GM12878 (cell line): ENCODE measurements around the gene TMEM231. TPM values are rescaled to one million over a fixed set of nuclear protein-coding genes. Genes with fewer than 3 reads are reported as not detected.

ENCODE experiments used
- ATAC-seq: fragments of 200-7000 bp; cut with Tn5 transposase; 3 replicates; pipeline ENCODE4 v1.9.1; 2020; ENCODE audit warnings: mild to moderate bottlenecking, moderate library complexity
- BruUV-seq: library from RNA; stranded (reverse); fragments of 400-500 nt; replicated peaks from 2 replicates; lab custom pipeline; 2021; lab: Mats Ljungman, UMichigan
- CTCF ChIA-PET: fragments of 300-600 bp; sonication (Branson Sonifier 250); formaldehyde crosslinking; extraction: SDS; loops from one replicate; lab custom pipeline; 2021; ENCODE audit warnings: inconsistent platforms; lab: Yijun Ruan, JAX
- POLR2A ChIA-PET: fragments of 350-600 bp; formaldehyde crosslinking; extraction: SDS; loops from one replicate; lab custom pipeline; 2021; ENCODE audit warnings: inconsistent platforms; lab: Charles Lee
- RAD21 ChIA-PET: fragments of 300-600 bp; sonication (Branson Sonifier 250); formaldehyde crosslinking; loops from one replicate; lab custom pipeline; 2023; ENCODE audit warnings: antibody characterized with exemption; ENCODE audit not compliant: unreplicated experiment; lab: Charles Lee
- SMC1A ChIA-PET: fragments of 300-600 bp; sonication (Branson Sonifier 250); formaldehyde crosslinking; loops from one replicate; lab custom pipeline; 2023; ENCODE audit not compliant: unreplicated experiment, uncharacterized antibody; lab: Charles Lee
- DNase-seq: peaks from one replicate; pipeline ENCODE4 v3.0.0-alpha.2; 2011; ENCODE audit warnings: low read depth, low spot score
- FAIRE-seq: peaks from 3 replicates; lab custom pipeline; 2011; peaks lifted over from hg19 to GRCh38; lab: Jason Lieb, UNC
- H2AFZ ChIP-seq: 2 replicates; pipeline ENCODE4 v1.6.0; 2011; ENCODE audit warnings: low read depth, low read length, control low read depth; ENCODE audit not compliant: control insufficient read depth
- H3K27ac ChIP-seq: 2 replicates; pipeline ENCODE4 v1.5.1; 2011; ENCODE audit warnings: control low read depth; ENCODE audit not compliant: control insufficient read depth, insufficient read depth
- H3K27me3 ChIP-seq, 2 experiments: replicated peaks in 1 of 2; 2 replicates each; pipeline versions ENCODE4 v1.6.0 to v1.6.1; 2011; ENCODE audit warnings: low read length in 1 of 2; ENCODE audit not compliant: control insufficient read depth in 2 of 2, insufficient read depth in 2 of 2
- H3K36me3 ChIP-seq, 2 experiments: 2 replicates each; pipeline ENCODE4 v1.5.1; 2011; ENCODE audit warnings: low read length in 1 of 2; ENCODE audit not compliant: control insufficient read depth in 2 of 2, insufficient read depth in 2 of 2
- H3K4me1 ChIP-seq: 2 replicates; pipeline ENCODE4 v1.6.1; 2011; ENCODE audit warnings: mild to moderate bottlenecking, low read length, moderate library complexity, mixed read lengths; ENCODE audit not compliant: control insufficient read depth, insufficient read depth
- H3K4me2 ChIP-seq: 2 replicates; pipeline ENCODE4 v1.6.0; 2011; ENCODE audit warnings: control low read depth; ENCODE audit not compliant: control insufficient read depth, insufficient read depth
- H3K4me3 ChIP-seq: fragments of 200-600 bp; sonication (generic); 2 replicates; pipeline ENCODE4 v1.5.1; 2016
- H3K79me2 ChIP-seq: 2 replicates; pipeline ENCODE4 v1.6.0; 2011; ENCODE audit warnings: low read length; ENCODE audit not compliant: control insufficient read depth, insufficient read depth
- H3K9ac ChIP-seq: 2 replicates; pipeline ENCODE4 v1.8.0; 2011; ENCODE audit warnings: low read length, control low read depth, mixed read lengths; ENCODE audit not compliant: control insufficient read depth, insufficient read depth
- H3K9me3 ChIP-seq: replicated peaks from 3 replicates; pipeline ENCODE4 v1.5.1; 2011; ENCODE audit warnings: mild to moderate bottlenecking, low read length; ENCODE audit not compliant: control insufficient read depth, insufficient read depth
- H4K20me1 ChIP-seq: 2 replicates; pipeline ENCODE4 v1.6.0; 2011; ENCODE audit not compliant: control insufficient read depth, insufficient read depth
- ASH2L ChIP-seq: fragments of 300-600, 200-600 bp; sonication (generic); IDR thresholded peaks from 2 replicates; pipeline ENCODE4 v1.6.1; 2017; ENCODE audit warnings: low read depth, mild to moderate bottlenecking, borderline replicate concordance
- CEBPB ChIP-seq, 2 experiments: fragments of 150-350 bp in 1 of 2; IDR thresholded peaks; 2 replicates each; pipeline ENCODE4 v1.6.1; 2012 to 2014; ENCODE audit warnings: low read depth in 2 of 2, low read length in 2 of 2, borderline replicate concordance in 1 of 2, inconsistent platforms in 1 of 2
- CHD2 ChIP-seq: IDR thresholded peaks from 2 replicates; pipeline ENCODE4 v1.6.1; 2011; ENCODE audit warnings: low read depth, low read length, improper control_type of control experiment, borderline replicate concordance
- HDAC2 ChIP-seq: fragments of 200-600 bp; sonication (generic); IDR thresholded peaks from 2 replicates; pipeline ENCODE4 v1.6.1; 2017
- RBBP5 ChIP-seq: fragments of 200-600 bp; sonication (generic); conservative IDR thresholded peaks from 2 replicates; pipeline ENCODE4 v1.6.1; 2016
- SREBF2 ChIP-seq: IDR thresholded peaks from 2 replicates; pipeline ENCODE4 v1.6.1; 2012; ENCODE audit warnings: mild to moderate bottlenecking, low read length
- STAT1 ChIP-seq: fragments of 450-650 bp; conservative IDR thresholded peaks from 2 replicates; pipeline ENCODE4 v1.6.1; 2014; ENCODE audit warnings: antibody characterized with exemption, mild to moderate bottlenecking
- WRNIP1 ChIP-seq: IDR thresholded peaks from 2 replicates; pipeline ENCODE4 v1.6.1; 2011; ENCODE audit warnings: low read depth, low read length, improper control_type of control experiment, borderline replicate concordance
- WGBS: methylation state at CpG from one replicate; pipeline ENCODE4 v1.1.6; 2016; ENCODE audit warnings: low lambda C conversion rate; ENCODE audit not compliant: insufficient replicate concordance, insufficient coverage; ENCODE audit errors: missing lambda C conversion rate; 5-methylcytosine and 5-hydroxymethylcytosine counted together
- in situ Hi-C: fragments of 300-500 bp; cut with MboI; formaldehyde crosslinking; loops from 9 replicates; pipeline ENCODE4 v1.14.3; 2018; ENCODE audit warnings: mixed read lengths
- intact Hi-C: fragments of 100-400 bp; cut with micrococcal nuclease; formaldehyde crosslinking; loops from one replicate; pipeline ENCODE4 v1.14.2; 2022; ENCODE audit not compliant: unreplicated experiment
- polyA plus RNA-seq, 11 experiments: library from polyadenylated mRNA; depleted of rRNA in 4 of 11; unstranded in 6 of 11; stranded (reverse) in 5 of 11; fragments of >200 nt; fragmentation: Nextera tagmentation in 4 of 11; fragmentation: Illumina TruSeq in 1 of 11; extraction: Ambion mirVana in 4 of 11; extraction: Trizol in 1 of 11; gene quantifications; 1 replicate in 1 of 11; 2 replicates in 10 of 11; pipeline versions ENCODE4 v1.2.1 to v1.2.3, GENCODE V29; 2011 to 2016; ENCODE audit warnings: inconsistent platforms in 2 of 11, missing spikeins in 2 of 11, low read depth in 1 of 11
- total RNA-seq, 4 experiments: library from RNA; depleted of rRNA in 3 of 4; stranded (reverse); fragments of >200 nt in 3 of 4; fragmentation: Illumina TruSeq in 1 of 4; extraction: Trizol in 1 of 4; gene quantifications; 2 replicates each; pipeline versions ENCODE4 v1.2.1 to v1.2.3, GENCODE V29; 2013 to 2021

TMEM231 gene
- total and polyA plus RNA-seq, 10 of the 15 experiments (the other 5 are each of a cell fraction or from before 2014, with no cell fraction given): 1.2 to 9.1 (median 5.9) TPM

GRCh38 chr16:75506574-75506973 is 49.5 kb downstream of the TMEM231 start:
- no peaks in the 10 kb centered on the region for H4K20me1 ChIP-seq
- no peak for FAIRE-seq
- H3K4me2 ChIP-seq: no peak overlapping the region
- intact Hi-C loops (no loop called here), in situ Hi-C loops (loop anchor here (5.0 kb wide), 1 partner anchor 49 kb away; no protein-coding TSS in a partner anchor)
- H3K9me3 ChIP-seq: no peaks in the 10 kb centered on the region
- whole genome bisulfite sequencing: 17% methylated on average over 7 of the region's 7 CpGs
- no peak overlapping the region for H3K9ac ChIP-seq
- H3K4me1 ChIP-seq: no peaks in the 10 kb centered on the region
- H3K27me3 ChIP-seq: no peaks in the 10 kb centered on the region
- ChIA-PET CTCF (interaction anchor here (1.0 to 1.7 kb wide), 3 partner anchors 10 to 41 kb away, joined by 3 to 7 read pairs (median 4); no protein-coding TSS in a partner anchor), SMC1A (no interaction called here), RAD21 (no interaction called here), POLR2A (no interaction called here)
- H3K79me2 ChIP-seq: no peaks in the 10 kb centered on the region
- H3K27ac ChIP-seq: no peak overlapping the region
- BruUV-seq: no TSS peak
- no peak overlapping the region for H2AFZ ChIP-seq
- ATAC-seq: no peak
- no peaks in the 10 kb centered on the region for H3K36me3 ChIP-seq
- H3K4me3 ChIP-seq: no peak overlapping the region
- TF ChIP-seq RBBP5 (no peak), WRNIP1 (no peak), STAT1 (no peak), CEBPB (IDR thresholded peaks at IDR 0.05; ENCODE audit: borderline replicate concordance in 1 of 2, low read depth in 2 of 2, low read length in 2 of 2) (no peak), ASH2L (no peak), CHD2 (no peak)
- no peak for DNase-seq

GRCh38 chr16:75506107-75506506 is 49.9 kb downstream of the TMEM231 start:
- Histone ChIP-seq H3K79me2 (no peaks in the 10 kb centered on the region), H3K9me3 (no peaks in the 10 kb centered on the region), H4K20me1 (no peaks in the 10 kb centered on the region), H3K27me3 (no peaks in the 10 kb centered on the region), H2AFZ (no peak overlapping the region), H3K4me3 (no peak overlapping the region), H3K4me2 (no peak overlapping the region), H3K9ac (no peak overlapping the region), H3K36me3 (no peaks in the 10 kb centered on the region), H3K4me1 (no peaks in the 10 kb centered on the region), H3K27ac (no peak overlapping the region)
- 25% methylated on average over 3 of the region's 3 CpGs for WGBS
- intact Hi-C loops: no loop called here
- in situ Hi-C loops: loop anchor here (5.0 kb wide), 1 partner anchor 49 kb away; no protein-coding TSS in a partner anchor
- ChIA-PET SMC1A (interaction anchor here (0.8 kb wide), 1 partner anchor 11 kb away, joined by 3 read pairs; no protein-coding TSS in a partner anchor), POLR2A (no interaction called here), CTCF (interaction anchor here (1.0 to 1.7 kb wide), 3 partner anchors 11 to 41 kb away, joined by 3 to 7 read pairs (median 4); no protein-coding TSS in a partner anchor), RAD21 (no interaction called here)
- no peak for FAIRE-seq
- no peak for ATAC-seq
- no peak for DNase-seq
- no TSS peak for BruUV-seq
- TF ChIP-seq SREBF2: no peak
- TF ChIP-seq HDAC2: no peak
